ENCODE results near the gene SLC7A6OS.

SLC7A6OS gene

DNA sequence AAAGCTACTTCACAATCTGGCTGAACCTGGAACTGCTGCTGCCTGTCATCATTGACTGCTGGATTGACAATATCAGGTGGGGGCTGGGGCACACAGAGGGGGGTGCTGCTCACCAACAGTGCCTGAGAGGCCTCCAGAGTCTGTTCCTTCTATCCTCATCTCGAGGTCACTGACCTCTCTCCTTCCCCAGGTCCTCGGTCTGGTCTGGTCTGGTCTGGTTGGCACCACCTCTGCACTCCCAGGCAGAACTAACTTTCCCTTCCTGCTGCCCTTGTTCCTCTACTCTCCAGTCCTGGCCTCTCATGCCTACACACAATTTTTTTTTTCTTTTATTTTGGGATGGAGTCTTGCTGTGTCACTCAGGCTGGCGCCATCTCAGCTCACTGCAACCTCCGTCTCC, 61.4 kb downstream of the SLC7A6OS start:
- DNase-seq: no peak
